Breast epithelium (tissue), 3 donors: ENCODE data around the gene CTIF.

ENCODE experiments used
- POLR2A ChIP-seq: fragments of 450-650 bp; IDR thresholded peaks from one replicate; pipeline ENCODE4 v1.6.1; 2016; ENCODE audit warnings: antibody characterized with exemption, mild to moderate bottlenecking, moderate library complexity
- POLR2AphosphoS5 ChIP-seq, 3 donors: sonication (generic); formaldehyde crosslinking; IDR thresholded peaks; one replicate each; pipeline ENCODE4 v1.6.1; 2017; ENCODE audit warnings: antibody characterized with exemption in 3 of 3
- TF ChIP-seq, protein P1 (sequence below), 3 donors: fragments of 450-650 bp; IDR thresholded peaks; one replicate each; pipeline ENCODE4 v1.5.1; 2016 to 2017; ENCODE audit warnings: antibody characterized with exemption in 3 of 3, mild to moderate bottlenecking in 3 of 3, moderate library complexity in 3 of 3

DNA sequence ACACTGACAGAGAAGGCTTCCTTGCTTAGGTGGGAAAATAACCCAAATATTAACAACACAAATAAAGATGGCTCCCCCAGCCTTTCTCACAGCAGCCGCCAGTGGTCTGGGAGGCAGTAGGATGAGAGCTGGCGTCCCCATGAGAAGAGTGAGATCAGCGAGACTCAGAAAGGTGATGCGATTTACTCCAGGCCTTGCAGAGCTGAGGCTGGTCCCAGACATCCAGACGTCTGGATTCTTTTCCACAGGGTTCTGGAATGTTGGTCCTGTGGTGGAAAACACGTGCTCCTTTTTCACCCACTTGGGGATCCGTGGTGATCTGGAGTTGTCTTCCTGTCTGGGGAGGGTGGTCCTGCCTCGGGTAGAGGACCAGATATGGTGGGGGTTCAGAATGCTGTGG lies 190.6 kb downstream of the CTIF start:
- TF ChIP-seq, protein P1, sequence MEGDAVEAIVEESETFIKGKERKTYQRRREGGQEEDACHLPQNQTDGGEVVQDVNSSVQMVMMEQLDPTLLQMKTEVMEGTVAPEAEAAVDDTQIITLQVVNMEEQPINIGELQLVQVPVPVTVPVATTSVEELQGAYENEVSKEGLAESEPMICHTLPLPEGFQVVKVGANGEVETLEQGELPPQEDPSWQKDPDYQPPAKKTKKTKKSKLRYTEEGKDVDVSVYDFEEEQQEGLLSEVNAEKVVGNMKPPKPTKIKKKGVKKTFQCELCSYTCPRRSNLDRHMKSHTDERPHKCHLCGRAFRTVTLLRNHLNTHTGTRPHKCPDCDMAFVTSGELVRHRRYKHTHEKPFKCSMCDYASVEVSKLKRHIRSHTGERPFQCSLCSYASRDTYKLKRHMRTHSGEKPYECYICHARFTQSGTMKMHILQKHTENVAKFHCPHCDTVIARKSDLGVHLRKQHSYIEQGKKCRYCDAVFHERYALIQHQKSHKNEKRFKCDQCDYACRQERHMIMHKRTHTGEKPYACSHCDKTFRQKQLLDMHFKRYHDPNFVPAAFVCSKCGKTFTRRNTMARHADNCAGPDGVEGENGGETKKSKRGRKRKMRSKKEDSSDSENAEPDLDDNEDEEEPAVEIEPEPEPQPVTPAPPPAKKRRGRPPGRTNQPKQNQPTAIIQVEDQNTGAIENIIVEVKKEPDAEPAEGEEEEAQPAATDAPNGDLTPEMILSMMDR (IDR thresholded peaks at IDR 0.05) = no peak
- TF ChIP-seq POLR2AphosphoS5 (IDR thresholded peaks at IDR 0.05) (no peak), POLR2A (no peak)
